Keratinocyte (primary cell): ENCODE measurements around the gene CEACAM3. TPM values are rescaled to one million over a fixed set of nuclear protein-coding genes. Genes with fewer than 3 reads are reported as not detected.

Experiments used
- DNase-seq: peaks from one replicate; pipeline ENCODE4 v3.0.0-alpha.2; 2011; ENCODE audit warnings: low read depth, missing footprints, low spot score
- FAIRE-seq: peaks from 2 replicates; lab custom pipeline; 2011; peaks lifted over from hg19 to GRCh38; lab: Jason Lieb, UNC
- H2AFZ ChIP-seq: 2 replicates; pipeline ENCODE4 v1.6.0; 2012; ENCODE audit warnings: low read length, control low read depth, inconsistent platforms; ENCODE audit not compliant: control insufficient read depth
- H3K27ac ChIP-seq: 2 replicates; pipeline ENCODE4 v1.5.1; 2011; ENCODE audit warnings: low read length; ENCODE audit not compliant: control insufficient read depth, insufficient read depth
- H3K27me3 ChIP-seq: 3 replicates; pipeline ENCODE4 v1.6.0; 2011; ENCODE audit warnings: low read length; ENCODE audit not compliant: control insufficient read depth, insufficient read depth; ENCODE audit errors: extremely low read depth
- H3K36me3 ChIP-seq, 2 experiments: 2 replicates in 1 of 2; 3 replicates in 1 of 2; pipeline ENCODE4 v1.5.1; 2011; ENCODE audit warnings: low read length in 2 of 2, mild to moderate bottlenecking in 1 of 2; ENCODE audit not compliant: control insufficient read depth in 2 of 2, insufficient read depth in 2 of 2; ENCODE audit errors: extremely low read depth in 1 of 2
- H3K4me1 ChIP-seq: 3 replicates; pipeline ENCODE4 v1.5.1; 2011; ENCODE audit warnings: low read length; ENCODE audit not compliant: control insufficient read depth, insufficient read depth; ENCODE audit errors: extremely low read depth
- H3K4me2 ChIP-seq: 3 replicates; pipeline ENCODE4 v1.6.0; 2011; ENCODE audit warnings: low read depth, low read length; ENCODE audit not compliant: control insufficient read depth, insufficient read depth; ENCODE audit errors: extremely low read depth
- H3K4me3 ChIP-seq, 3 experiments: fragments of 200-600 bp in 1 of 3; sonication (generic) in 1 of 3; 2 replicates in 2 of 3; 3 replicates in 1 of 3; pipeline ENCODE4 v1.5.1; 2011 to 2016; ENCODE audit warnings: low read length in 3 of 3, mild to moderate bottlenecking in 3 of 3, control low read depth in 2 of 3, inconsistent platforms in 1 of 3, low read depth in 1 of 3, mixed read lengths in 1 of 3, mixed run types in 1 of 3, moderate library complexity in 1 of 3; ENCODE audit not compliant: control insufficient read depth in 2 of 3, insufficient read depth in 2 of 3; ENCODE audit errors: extremely low read depth in 1 of 3
- H3K79me2 ChIP-seq: 2 replicates; pipeline ENCODE4 v1.6.0; 2012; ENCODE audit warnings: low read length; ENCODE audit not compliant: control insufficient read depth, insufficient read depth
- H3K9ac ChIP-seq: 3 replicates; pipeline ENCODE4 v1.6.0; 2011; ENCODE audit warnings: low read length; ENCODE audit not compliant: control insufficient read depth, insufficient read depth; ENCODE audit errors: extremely low read depth
- H3K9me1 ChIP-seq: 3 replicates; pipeline ENCODE4 v1.6.0; 2011; ENCODE audit warnings: low read length; ENCODE audit not compliant: control insufficient read depth, insufficient read depth; ENCODE audit errors: extremely low read depth
- H3K9me3 ChIP-seq: 2 replicates; pipeline ENCODE4 v1.5.1; 2012; ENCODE audit warnings: low read depth, low read length; ENCODE audit not compliant: control insufficient read depth
- H4K20me1 ChIP-seq: 3 replicates; pipeline ENCODE4 v1.6.0; 2011; ENCODE audit warnings: low read length; ENCODE audit not compliant: control insufficient read depth, insufficient read depth; ENCODE audit errors: extremely low read depth
- EZH2 ChIP-seq: IDR thresholded peaks from one replicate; pipeline ENCODE4 v1.6.1; 2012; ENCODE audit warnings: inconsistent platforms, mild to moderate bottlenecking, low read length, moderate library complexity
- dilution Hi-C: fragments of 300-500 bp; cut with MboI; formaldehyde crosslinking; loops from one replicate; pipeline ENCODE4 v1.7.0; 2020; ENCODE audit warnings: low sequenced_read_pairs; ENCODE audit not compliant: extremely low pct_ligation_motif_present
- polyA plus RNA-seq, 5 experiments: library from polyadenylated mRNA; depleted of rRNA in 3 of 5; stranded (reverse) in 3 of 5; stranded (forward) in 1 of 5; unstranded in 1 of 5; fragments of >200 nt; gene quantifications; 1 replicate in 1 of 5; 2 replicates in 3 of 5; 3 replicates in 1 of 5; pipeline versions ENCODE4 v1.2.1 to v1.2.3, GENCODE V29; 2011 to 2012; ENCODE audit warnings: missing spikeins in 2 of 5, low read depth in 1 of 5, low replicate concordance in 1 of 5
- TF ChIP-seq, protein P1 (sequence below), 3 experiments: IDR thresholded peaks in 1 of 3; conservative IDR thresholded peaks in 1 of 3; optimal IDR thresholded peaks in 1 of 3; 2 replicates in 2 of 3; 3 replicates in 1 of 3; pipeline versions ENCODE3 to v1.5.1; 2011; ENCODE audit warnings: low read length in 3 of 3, mild to moderate bottlenecking in 3 of 3, moderate library complexity in 2 of 3, control low read depth in 1 of 3, inconsistent platforms in 1 of 3; ENCODE audit not compliant: insufficient read depth in 2 of 3; ENCODE audit errors: extremely low read depth in 1 of 3

CEACAM3 gene
- polyA plus RNA-seq, 1 donor (not counting 4 experiments of a cell fraction or from before 2014, with no cell fraction given) = not detected

DNA sequence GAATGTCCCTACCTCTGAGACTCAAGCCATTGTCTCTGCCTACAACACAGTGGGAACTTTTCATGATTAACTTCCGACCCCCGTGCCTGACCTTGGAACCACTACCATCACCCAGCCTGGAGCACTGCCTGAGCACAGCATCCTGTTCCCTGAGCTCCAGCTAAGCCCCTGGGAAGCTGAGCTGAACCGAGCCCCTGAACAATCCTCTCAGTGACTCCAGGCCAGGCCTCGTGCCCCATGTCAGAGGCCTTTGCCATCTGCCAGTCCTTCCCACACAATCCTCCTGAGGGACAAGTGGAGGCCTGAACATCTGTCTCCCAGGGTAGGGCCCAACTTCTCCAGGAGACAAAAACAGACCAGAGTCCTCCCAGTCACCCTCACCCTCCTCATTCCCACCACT lies 17.5 kb downstream of the CEACAM3 start:
- no peak overlapping the region for H3K27ac ChIP-seq
- no peaks in the 10 kb centered on the region for H3K4me1 ChIP-seq
- no peak for DNase-seq
- H3K4me2 ChIP-seq = no peak overlapping the region
- dilution Hi-C loops = no loop called here
- TF ChIP-seq, protein P1, sequence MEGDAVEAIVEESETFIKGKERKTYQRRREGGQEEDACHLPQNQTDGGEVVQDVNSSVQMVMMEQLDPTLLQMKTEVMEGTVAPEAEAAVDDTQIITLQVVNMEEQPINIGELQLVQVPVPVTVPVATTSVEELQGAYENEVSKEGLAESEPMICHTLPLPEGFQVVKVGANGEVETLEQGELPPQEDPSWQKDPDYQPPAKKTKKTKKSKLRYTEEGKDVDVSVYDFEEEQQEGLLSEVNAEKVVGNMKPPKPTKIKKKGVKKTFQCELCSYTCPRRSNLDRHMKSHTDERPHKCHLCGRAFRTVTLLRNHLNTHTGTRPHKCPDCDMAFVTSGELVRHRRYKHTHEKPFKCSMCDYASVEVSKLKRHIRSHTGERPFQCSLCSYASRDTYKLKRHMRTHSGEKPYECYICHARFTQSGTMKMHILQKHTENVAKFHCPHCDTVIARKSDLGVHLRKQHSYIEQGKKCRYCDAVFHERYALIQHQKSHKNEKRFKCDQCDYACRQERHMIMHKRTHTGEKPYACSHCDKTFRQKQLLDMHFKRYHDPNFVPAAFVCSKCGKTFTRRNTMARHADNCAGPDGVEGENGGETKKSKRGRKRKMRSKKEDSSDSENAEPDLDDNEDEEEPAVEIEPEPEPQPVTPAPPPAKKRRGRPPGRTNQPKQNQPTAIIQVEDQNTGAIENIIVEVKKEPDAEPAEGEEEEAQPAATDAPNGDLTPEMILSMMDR (optimal IDR thresholded peaks at IDR 0.05 in 1 of 3, IDR thresholded peaks at IDR 0.05 in 1 of 3, conservative IDR thresholded peaks at IDR 0.05 in 1 of 3; ENCODE audit: extremely low read depth in 1 of 3, insufficient read depth in 2 of 3, low read length in 3 of 3) = no peak
- no peak for TF ChIP-seq EZH2
- no peak overlapping the region for H2AFZ ChIP-seq
- no peaks in the 10 kb centered on the region for H3K9me3 ChIP-seq
- H3K4me3 ChIP-seq = no peak overlapping the region
- peaks cover under 1% of the 10 kb centered on the region for H3K27me3 ChIP-seq
- no peaks in the 10 kb centered on the region for H3K9me1 ChIP-seq
- no peaks in the 10 kb centered on the region for H4K20me1 ChIP-seq
- FAIRE-seq = no peak
- no peaks in the 10 kb centered on the region for H3K36me3 ChIP-seq
- no peak overlapping the region for H3K9ac ChIP-seq
- H3K79me2 ChIP-seq = no peaks in the 10 kb centered on the region

DNA sequence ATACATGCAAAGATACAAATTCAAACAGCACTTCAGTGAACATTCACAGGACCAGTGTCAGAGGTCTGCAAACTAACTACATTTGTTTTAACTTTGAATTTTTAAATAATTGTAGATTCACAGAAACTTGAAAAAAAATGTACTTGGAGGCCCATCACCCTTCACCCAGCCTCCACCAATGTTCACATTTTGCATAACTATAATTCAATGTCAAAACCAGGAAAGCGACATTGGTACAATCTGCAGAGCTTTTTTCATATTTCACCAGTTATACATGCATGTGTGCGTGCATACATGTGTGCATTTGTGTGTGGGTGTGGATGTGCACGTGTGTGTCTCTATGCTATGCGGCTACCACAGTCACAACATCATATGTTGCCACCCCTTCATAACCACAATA lies 18.9 kb downstream of the CEACAM3 start:
- Histone ChIP-seq H3K36me3 (no peaks in the 10 kb centered on the region), H3K4me3 (no peak overlapping the region), H3K79me2 (no peaks in the 10 kb centered on the region), H3K27me3 (no peaks in the 10 kb centered on the region), H2AFZ (no peak overlapping the region), H4K20me1 (no peaks in the 10 kb centered on the region), H3K9me1 (no peaks in the 10 kb centered on the region), H3K9ac (no peak overlapping the region), H3K4me1 (no peaks in the 10 kb centered on the region), H3K27ac (no peak overlapping the region), H3K4me2 (no peak overlapping the region), H3K9me3 (no peaks in the 10 kb centered on the region)
- no peak for FAIRE-seq
- TF ChIP-seq, protein P1 (optimal IDR thresholded peaks at IDR 0.05 in 1 of 3, IDR thresholded peaks at IDR 0.05 in 1 of 3, conservative IDR thresholded peaks at IDR 0.05 in 1 of 3; ENCODE audit: extremely low read depth in 1 of 3, insufficient read depth in 2 of 3, low read length in 3 of 3) = no peak
- TF ChIP-seq EZH2 = no peak
- dilution Hi-C loops = no loop called here
- DNase-seq = no peak
